ENCODE results near the gene LIM2. TPM values are rescaled to one million over a fixed set of nuclear protein-coding genes. Genes with fewer than 3 reads are reported as not detected.

LIM2 gene
- total RNA-seq, 2 donors from 2014 or later: not detected

DNA sequence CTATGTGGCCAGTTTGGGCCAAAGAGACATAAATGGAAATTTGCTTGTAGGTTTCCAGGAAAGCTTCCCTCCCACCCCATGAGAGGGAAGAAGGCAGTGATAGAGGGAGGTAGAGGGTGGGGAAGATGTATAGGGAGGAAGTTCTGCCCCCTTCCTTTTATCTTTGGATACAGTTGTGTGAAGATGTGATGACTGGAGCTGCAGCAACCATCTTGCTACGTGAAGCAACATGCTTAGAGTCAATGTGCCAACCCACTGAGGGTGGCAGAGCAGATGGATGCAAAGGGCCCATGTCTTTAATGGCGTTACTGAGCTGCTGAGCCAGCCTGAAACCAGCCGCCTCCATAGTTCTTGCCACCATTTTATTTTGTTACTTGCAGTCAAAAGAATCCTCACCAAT, 56.6 kb downstream of the LIM2 start:
- TF ChIP-seq POLR2A (IDR thresholded peaks at IDR 0.05): no peak
- TF ChIP-seq, protein P1, sequence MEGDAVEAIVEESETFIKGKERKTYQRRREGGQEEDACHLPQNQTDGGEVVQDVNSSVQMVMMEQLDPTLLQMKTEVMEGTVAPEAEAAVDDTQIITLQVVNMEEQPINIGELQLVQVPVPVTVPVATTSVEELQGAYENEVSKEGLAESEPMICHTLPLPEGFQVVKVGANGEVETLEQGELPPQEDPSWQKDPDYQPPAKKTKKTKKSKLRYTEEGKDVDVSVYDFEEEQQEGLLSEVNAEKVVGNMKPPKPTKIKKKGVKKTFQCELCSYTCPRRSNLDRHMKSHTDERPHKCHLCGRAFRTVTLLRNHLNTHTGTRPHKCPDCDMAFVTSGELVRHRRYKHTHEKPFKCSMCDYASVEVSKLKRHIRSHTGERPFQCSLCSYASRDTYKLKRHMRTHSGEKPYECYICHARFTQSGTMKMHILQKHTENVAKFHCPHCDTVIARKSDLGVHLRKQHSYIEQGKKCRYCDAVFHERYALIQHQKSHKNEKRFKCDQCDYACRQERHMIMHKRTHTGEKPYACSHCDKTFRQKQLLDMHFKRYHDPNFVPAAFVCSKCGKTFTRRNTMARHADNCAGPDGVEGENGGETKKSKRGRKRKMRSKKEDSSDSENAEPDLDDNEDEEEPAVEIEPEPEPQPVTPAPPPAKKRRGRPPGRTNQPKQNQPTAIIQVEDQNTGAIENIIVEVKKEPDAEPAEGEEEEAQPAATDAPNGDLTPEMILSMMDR (IDR thresholded peaks at IDR 0.05): no peak
- ATAC-seq (no peak), DNase-seq (no peak)
- no peak overlapping the region for H3K4me3 ChIP-seq
- no peaks in the 10 kb centered on the region for H3K9me3 ChIP-seq
- 65 to 69% methylated on average over 3 of the region's 3 CpGs for WGBS, 2 donors
- H3K36me3 ChIP-seq (replicated peaks in 1 of 2; ENCODE audit: insufficient read depth in 1 of 2, low read depth in 2 of 2): no peaks in the 10 kb centered on the region
- H3K27ac ChIP-seq: no peak overlapping the region
- intact Hi-C loops (cut with DNase I): no loop called here
- peaks cover 0 to 18% of the 10 kb centered on the region in 2 donors for H3K27me3 ChIP-seq
- peaks cover 8% of the 10 kb centered on the region for H3K4me1 ChIP-seq

DNA sequence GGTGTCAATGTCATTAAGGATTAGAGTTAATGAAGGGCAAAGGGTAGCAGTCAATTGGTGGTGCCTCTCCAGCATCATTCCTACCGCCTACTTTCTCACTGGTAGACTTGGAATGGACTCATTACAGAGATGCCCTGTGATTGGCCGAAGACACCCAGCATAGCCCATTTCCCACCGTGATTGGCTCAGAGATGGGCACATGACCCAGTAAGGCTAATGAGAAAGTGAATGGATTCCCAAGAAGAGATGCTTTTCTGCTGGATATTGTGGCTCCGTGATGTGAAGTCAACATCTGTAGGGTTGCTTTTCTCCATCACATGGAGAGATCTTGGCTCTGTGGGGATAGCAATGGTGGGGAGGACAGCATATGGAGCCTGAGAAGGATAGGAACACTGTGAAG, 57.4 kb downstream of the LIM2 start:
- intact Hi-C loops (cut with DNase I): no loop called here
- TF ChIP-seq POLR2A (IDR thresholded peaks at IDR 0.05): no peak
- TF ChIP-seq, protein P1 (IDR thresholded peaks at IDR 0.05): no peak
- ATAC-seq: no peak
- Histone ChIP-seq H3K27ac (no peak overlapping the region), H3K27me3 (peaks cover 0 to 23% of the 10 kb centered on the region in 2 donors), H3K36me3 (replicated peaks in 1 of 2; ENCODE audit: insufficient read depth in 1 of 2, low read depth in 2 of 2) (no peaks in the 10 kb centered on the region), H3K4me3 (no peak overlapping the region), H3K4me1 (peaks cover 8% of the 10 kb centered on the region), H3K9me3 (no peaks in the 10 kb centered on the region)
- no peak for DNase-seq
- 78 to 91% methylated on average over 4 of the region's 4 CpGs for WGBS, 2 donors

Other genes starting within 250 kb of the LIM2 start
- gene SIGLEC7, start 245.7 kb downstream of the LIM2 start, total RNA-seq: not detected
- 1 to 10 TPM; 1.3 TPM for gene CD33, start 162.9 kb downstream of the LIM2 start, total RNA-seq
- gene SIGLECL1, start 136.9 kb downstream of the LIM2 start, total RNA-seq: not detected
- gene IGLON5, start 76.3 kb downstream of the LIM2 start, total RNA-seq: not detected
- gene VSIG10L, start 45.8 kb downstream of the LIM2 start, total RNA-seq: 1 to 10 TPM in 1 of 2 donors, under 1 TPM in 1; 0.78 to 1.3 TPM
- 10 to 100 TPM; 58.7 to 61.5 TPM for gene ETFB, start 21.6 kb downstream of the LIM2 start, total RNA-seq
- not detected for gene CLDND2, start 19.0 kb downstream of the LIM2 start, total RNA-seq
- not detected for gene NKG7, start 15.3 kb downstream of the LIM2 start, total RNA-seq
- not detected for gene C19orf84, start 2.6 kb upstream of the LIM2 start, total RNA-seq
- 1 to 10 TPM; 2.0 to 3.9 TPM for gene SIGLEC10, start 29.7 kb upstream of the LIM2 start, total RNA-seq
- gene SIGLEC8, start 70.5 kb upstream of the LIM2 start, total RNA-seq: under 1 TPM in 1 of 2 donors, not detected in 1; 0.52 TPM
- gene CEACAM18, start 90.6 kb upstream of the LIM2 start, total RNA-seq: not detected
- not detected for gene SIGLEC12, start 113.8 kb upstream of the LIM2 start, total RNA-seq
- under 1 TPM in 1 of 2 donors, not detected in 1; 0.26 TPM for gene SIGLEC6, start 143.7 kb upstream of the LIM2 start, total RNA-seq
- gene ZNF175, start 183.3 kb upstream of the LIM2 start, total RNA-seq: 1 to 10 TPM; 4.3 to 5.2 TPM
- under 1 TPM in 1 of 2 donors, not detected in 1; 0.52 TPM for gene SIGLEC5, start 242.4 kb upstream of the LIM2 start, total RNA-seq

Data from body of pancreas (tissue), 4 donors.